GM18907 (cell line): ENCODE data around the gene OR13C8.
"Not testable (repeated sequence)": the region's sequence is repeated elsewhere in the genome, so short reads cannot be mapped to it uniquely, and the experiment has no call there.

Source experiments
- ATAC-seq: cut with Tn5 transposase; IDR thresholded peaks from one replicate; pipeline ENCODE4 v1.9.1; 2021; ENCODE audit warnings: mild to moderate bottlenecking, moderate library complexity; ENCODE audit not compliant: unreplicated experiment

Gene OR13C8

GRCh38 chr9:104568868-104569267, at the start of gene OR13C8:
TSS of gene OR13C8 (plus strand) at chr9:104569168. CDS start at chr9:104569168, 0 bp downstream.
- ATAC-seq, result no peak

- not testable (repeated sequence) for ATAC-seq
Measured at GRCh38 chr9:104520241-104520640, 48.7 kb upstream of the OR13C8 start.

DNA sequence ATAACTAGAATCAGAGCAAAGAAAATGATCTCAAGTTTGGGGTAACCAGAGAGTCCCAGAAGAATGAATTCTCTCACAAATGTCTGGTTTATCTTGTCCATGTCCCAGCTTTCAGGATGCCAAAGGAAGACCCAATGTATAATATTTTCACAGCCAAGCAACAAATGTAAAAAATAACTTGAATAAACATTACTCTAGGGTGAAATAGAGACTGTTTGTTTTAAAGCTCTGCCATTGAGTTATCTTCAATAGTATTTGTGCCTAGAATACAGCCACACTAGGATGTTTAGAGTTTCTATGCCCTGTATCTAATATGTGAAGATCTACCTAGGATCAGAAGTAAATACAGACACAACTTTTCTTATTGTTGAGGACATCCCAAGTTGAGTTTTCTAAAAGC, 41.9 kb upstream of the OR13C8 start, which contains the start of gene OR13C4:
Gene OR13C4, minus strand, starts transcription at position 101 of the 400 bp plus-strand sequence. Its CDS starts 0 bp downstream, at position 101.
- ATAC-seq, result no peak

GRCh38 chr9:104536756-104537155, 32.2 kb upstream of the OR13C8 start, which contains the start of gene OR13C3:
TSS of gene OR13C3 (minus strand) at chr9:104536856. CDS start at chr9:104536723, 133 bp downstream.
- ATAC-seq, result no peak

GRCh38 chr9:104539275-104539674, 29.7 kb upstream of the OR13C8 start:
- no peak for ATAC-seq

DNA sequence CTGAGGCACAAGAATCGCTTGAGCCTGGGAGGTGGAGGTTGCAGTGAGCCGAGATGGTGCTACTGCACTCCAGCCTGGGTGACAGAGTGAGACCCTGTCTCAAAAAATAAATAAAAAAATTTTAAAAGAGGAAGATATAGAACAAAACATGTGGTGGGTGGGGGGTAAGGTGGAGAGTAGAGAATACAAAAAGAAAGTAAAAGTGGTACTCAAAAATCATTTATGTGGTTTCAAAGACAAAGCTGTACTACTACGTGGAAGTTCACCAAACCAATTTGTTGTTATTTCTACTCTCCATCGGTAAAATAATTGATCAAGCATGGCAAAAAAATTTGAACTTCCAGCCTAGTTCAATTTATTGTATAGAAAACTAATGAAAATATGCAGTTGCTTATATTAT, 24.3 kb upstream of the OR13C8 start:
- ATAC-seq, result no peak

GRCh38 chr9:104553261-104553660, 15.7 kb upstream of the OR13C8 start:
- no peak for ATAC-seq

GRCh38 chr9:104555521-104555920, 13.4 kb upstream of the OR13C8 start:
- no peak for ATAC-seq

DNA sequence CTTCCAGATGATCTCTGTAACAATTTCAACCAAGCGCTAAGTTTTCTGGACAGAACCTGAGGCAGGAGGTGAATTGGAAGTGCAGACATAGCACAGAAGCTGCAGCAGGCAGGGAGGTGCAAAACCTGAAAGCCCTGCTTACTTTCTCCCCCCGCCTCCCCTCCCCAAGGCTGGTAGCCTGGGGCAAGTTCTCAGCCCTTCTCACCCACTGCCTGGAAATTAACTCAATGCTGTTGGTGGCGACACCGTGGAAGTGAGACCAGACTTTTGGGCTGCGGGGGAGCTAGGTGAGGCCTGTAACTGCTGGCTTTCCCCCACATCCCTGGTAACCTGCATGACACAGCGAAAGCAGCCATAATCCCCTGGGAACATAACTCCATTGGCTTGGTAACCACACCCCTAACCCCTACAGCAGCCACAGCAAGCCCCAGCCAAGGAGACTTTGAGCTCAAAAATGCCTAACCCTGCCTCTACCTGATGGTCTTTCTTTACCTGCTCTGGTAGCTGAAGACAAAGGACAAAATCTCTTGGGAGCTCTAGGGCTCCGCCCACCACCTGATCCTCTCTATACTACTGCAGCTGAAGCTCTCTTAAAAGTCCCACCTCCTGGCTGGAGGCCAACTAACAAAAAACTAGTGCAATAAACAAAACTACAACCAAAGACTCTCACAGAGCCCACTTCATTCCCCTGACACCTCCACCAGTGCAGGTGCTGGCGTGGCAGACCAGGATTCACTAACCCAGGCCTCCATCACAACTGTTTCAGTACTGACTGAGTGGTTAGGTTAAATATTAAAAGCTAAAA, 11.9 kb upstream of the OR13C8 start:
- ATAC-seq, result no peak

- ATAC-seq, result no peak
Measured at GRCh38 chr9:104564358-104564757, 4.6 kb upstream of the OR13C8 start.

- no peak for ATAC-seq
Measured at GRCh38 chr9:104572612-104573011, 3.6 kb downstream of the OR13C8 start.

GRCh38 chr9:104575456-104575855, 6.5 kb downstream of the OR13C8 start:
- no peak for ATAC-seq

DNA sequence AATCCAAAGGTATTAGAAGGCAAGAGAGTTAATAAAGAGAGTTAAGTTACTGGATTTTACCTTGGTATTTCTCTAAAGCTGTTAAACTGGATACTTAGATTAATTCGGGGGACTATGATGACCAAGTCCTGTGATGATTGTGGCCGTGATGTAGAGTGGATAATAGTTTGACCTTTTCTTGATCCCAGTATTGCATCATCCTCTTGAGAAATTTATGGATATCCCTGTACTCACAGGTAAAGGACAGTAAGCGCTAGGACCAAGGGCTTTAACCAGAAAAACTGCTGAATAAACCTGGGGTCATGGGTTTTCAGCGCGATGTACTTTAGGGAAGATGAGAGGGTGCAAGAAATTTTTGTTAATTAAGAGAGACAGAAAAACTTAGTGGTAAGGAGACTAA, 8.3 kb downstream of the OR13C8 start:
- ATAC-seq, result no peak

GRCh38 chr9:104580562-104580961, 11.6 kb downstream of the OR13C8 start:
- ATAC-seq, result no peak

DNA sequence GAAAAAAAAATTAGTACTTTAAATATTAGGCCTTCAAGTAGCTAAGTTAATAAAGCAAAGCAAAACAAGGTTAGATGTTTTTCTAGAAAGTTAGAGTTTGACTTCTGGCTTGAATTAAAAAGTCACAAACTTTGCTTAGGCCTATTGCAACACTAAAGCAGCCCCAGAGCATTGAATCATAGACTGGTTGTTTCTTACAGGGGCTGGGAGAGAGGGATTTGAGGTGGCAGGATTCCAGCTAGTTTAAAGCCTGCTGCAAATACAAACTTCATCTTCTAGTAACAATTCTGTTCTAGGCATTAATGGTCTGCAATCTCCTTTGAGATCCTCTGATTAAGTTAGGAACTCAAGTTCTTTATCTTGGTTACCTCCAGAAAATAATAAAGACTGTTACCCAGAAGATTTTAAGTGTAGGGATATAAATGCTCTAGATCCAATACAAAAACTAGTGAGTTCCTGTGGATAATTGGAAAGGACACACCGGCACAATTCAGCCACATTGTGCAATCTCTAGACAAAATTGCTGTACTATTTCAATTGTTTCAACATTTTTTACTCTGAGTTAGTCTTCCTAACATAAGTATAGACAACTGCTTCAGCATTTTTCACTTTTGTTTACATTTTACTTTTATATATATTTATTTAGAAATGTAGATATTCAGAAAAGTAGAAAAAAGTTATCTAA, 17.7 kb downstream of the OR13C8 start:
- ATAC-seq, result no peak

DNA sequence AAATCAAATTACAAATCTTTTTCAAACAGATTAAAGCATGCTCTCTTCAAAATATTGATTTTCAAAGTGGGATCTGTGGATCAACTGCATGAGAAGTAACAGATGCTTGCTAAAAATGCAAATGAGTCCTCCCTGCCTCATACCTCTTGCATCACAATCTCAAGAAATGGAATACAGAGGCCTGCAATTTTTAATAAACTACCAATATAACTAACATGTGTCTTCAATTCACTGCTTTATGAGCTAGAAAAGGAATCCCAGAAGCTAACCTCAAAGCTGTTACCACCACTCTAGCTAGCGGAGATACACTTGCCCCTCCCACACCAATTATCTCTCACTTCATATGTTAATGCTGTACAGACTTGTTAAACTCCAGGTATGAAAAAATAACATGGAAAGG, 20.7 kb downstream of the OR13C8 start:
- ATAC-seq, result no peak

GRCh38 chr9:104598749-104599148, 29.8 kb downstream of the OR13C8 start:
- not testable (repeated sequence) for ATAC-seq

GRCh38 chr9:104599313-104599712, 30.3 kb downstream of the OR13C8 start, which contains the start of gene OR13C5:
TSS of gene OR13C5 (minus strand) at chr9:104599413. CDS start at chr9:104599413, 0 bp downstream.
- not testable (repeated sequence) for ATAC-seq

DNA sequence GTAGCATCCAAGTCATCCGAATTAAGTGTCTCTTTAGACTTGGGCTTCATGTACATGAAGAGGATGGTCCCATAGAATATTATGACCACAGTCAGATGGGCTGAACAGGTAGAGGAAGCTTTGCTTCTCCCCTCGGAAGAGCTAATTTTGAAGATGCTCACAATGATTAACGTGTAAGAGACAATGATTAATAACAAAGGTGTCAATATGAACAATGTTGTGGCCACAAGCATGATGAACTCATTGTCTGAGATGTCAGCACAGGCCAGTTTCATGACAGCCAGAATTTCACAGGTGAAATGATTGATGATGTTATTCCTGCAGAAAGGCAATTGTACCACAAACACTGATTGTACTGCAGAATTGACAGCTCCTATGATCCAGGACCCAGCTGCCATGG, 35.8 kb downstream of the OR13C8 start:
- ATAC-seq, result peak; percentile 60

DNA sequence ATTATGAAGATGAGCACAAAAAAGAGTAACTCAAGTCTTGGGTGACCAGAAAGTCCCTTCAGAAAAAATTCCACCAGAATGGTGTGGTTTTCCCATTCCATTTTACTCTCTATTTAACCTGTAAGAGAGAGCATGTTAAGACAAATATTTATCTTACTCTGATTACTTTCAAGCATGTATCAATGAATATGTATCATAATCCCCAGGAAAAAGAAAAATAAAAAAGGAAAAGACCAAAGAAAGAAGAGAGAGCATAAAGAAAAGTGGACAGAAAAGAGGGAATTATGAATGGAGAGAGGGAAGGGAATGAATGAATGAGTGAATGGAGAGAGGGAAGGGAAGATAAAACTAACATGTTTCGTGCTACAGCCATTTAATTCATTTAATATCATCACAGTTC, 36.6 kb downstream of the OR13C8 start, which contains the start of gene OR13C2:
Gene OR13C2, minus strand, starts transcription at position 101 of the 400 bp plus-strand sequence. Its CDS starts 0 bp downstream, at position 101.
- ATAC-seq, result not testable (repeated sequence)

DNA sequence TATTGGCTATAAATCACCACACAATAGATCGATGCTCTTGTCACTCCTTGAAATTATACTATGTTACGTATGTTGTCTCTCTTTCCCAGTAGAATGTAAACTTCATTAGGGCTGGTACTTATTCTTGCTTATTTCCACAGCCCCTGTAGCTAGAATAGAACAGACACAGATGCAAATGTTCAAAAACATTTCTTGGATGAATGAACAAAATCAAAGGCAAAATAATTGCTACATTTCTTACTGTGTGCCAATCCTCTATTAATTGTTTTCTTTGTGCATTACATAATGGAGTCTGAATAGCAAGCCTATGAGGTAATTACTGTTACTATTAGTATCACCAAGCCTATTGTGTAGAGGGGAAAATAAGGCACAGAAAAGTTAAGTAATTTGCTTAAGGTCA, 37.2 kb downstream of the OR13C8 start:
- ATAC-seq, result no peak

DNA sequence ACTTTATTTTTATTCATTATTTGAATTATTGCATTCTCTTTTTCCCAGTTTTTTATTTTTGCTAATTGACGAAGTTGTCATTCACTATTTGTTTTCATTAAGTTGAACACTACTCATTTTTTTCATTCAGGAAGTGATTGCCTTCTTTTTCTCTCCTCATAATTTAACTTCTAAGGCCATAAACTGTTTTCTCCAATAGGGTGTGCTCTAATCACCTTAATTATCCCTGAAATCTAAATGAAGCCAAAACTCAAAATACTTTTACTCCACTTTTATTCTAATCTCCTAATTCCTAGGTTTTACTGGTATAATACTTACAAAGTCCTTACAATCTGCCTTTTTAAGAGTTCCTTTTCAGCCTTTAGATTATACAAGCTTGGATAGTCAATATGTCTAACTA, 39.4 kb downstream of the OR13C8 start:
- no peak for ATAC-seq
